ENCODE measurements around the gene OLIG2. TPM values are rescaled to one million over a fixed set of nuclear protein-coding genes. Genes with fewer than 3 reads are reported as not detected.

OLIG2 gene
- total and polyA plus RNA-seq, 2 of the 4 experiments (the other 2 are of a cell fraction) = not detected

- Histone ChIP-seq H3K14ac (replicated peaks; ENCODE audit: low read depth, low read length) (no peak overlapping the region), H4K8ac (ENCODE audit: low read depth in 2 of 2, low read length in 2 of 2) (no peak overlapping the region), H3K9me1 (ENCODE audit: insufficient read depth, low read length) (no peaks in the 10 kb centered on the region), H3K4me1 (ENCODE audit: control insufficient read depth, insufficient read depth, low read length) (no peaks in the 10 kb centered on the region), H3K56ac (ENCODE audit: extremely low read depth, insufficient read depth, low read length) (no peak overlapping the region), H3K9me3 (ENCODE audit: control insufficient read depth, insufficient read depth, low read length) (peaks cover 3% of the 10 kb centered on the region; the same call in 1 of the 2 replicates), H2BK5ac (ENCODE audit: low read depth, low read length, poor library complexity, severe bottlenecking) (no peak overlapping the region), H3K4ac (ENCODE audit: low read depth, low read length) (no peak overlapping the region), H3K4me3 (ENCODE audit: insufficient read depth, low read depth, low read length) (no peak overlapping the region), H3K27ac (ENCODE audit: insufficient read depth, low read length) (no peak overlapping the region), H3K27me3 (ENCODE audit: control insufficient read depth, insufficient read depth, low read length) (peaks cover 84% of the 10 kb centered on the region), H3K36me3 (ENCODE audit: control insufficient read depth, insufficient read depth, low read length) (no peaks in the 10 kb centered on the region), H3K79me1 (ENCODE audit: low read depth in 1 of 2, low read length in 2 of 2) (no peaks in the 10 kb centered on the region), H3K9ac (ENCODE audit: low read depth, low read length) (no peak overlapping the region), H4K91ac (ENCODE audit: insufficient read depth, low read depth, low read length) (no peak overlapping the region), H3K23ac (ENCODE audit: low read depth, low read length) (no peak overlapping the region), H4K20me1 (ENCODE audit: insufficient read depth, low read length) (peaks cover 3% of the 10 kb centered on the region; the same call in 1 of the 2 replicates), H2BK120ac (ENCODE audit: low read depth, low read length) (no peak overlapping the region), H4K5ac (ENCODE audit: low read depth, low read length) (no peak overlapping the region), H2AK5ac (ENCODE audit: low read depth, low read length) (no peak overlapping the region), H2AK9ac (replicated peaks; ENCODE audit: low read depth, low read length, poor library complexity) (no peak overlapping the region), H3K18ac (ENCODE audit: low read depth, low read length) (no peak overlapping the region), H3K4me2 (ENCODE audit: low read depth, low read length) (no peak overlapping the region), H2BK15ac (ENCODE audit: low read depth, low read length) (no peak overlapping the region), H2BK20ac (ENCODE audit: low read depth, low read length) (no peak overlapping the region), H2AFZ (replicated peaks; ENCODE audit: low read length, poor library complexity) (no peak overlapping the region)
- intact Hi-C loops (cut with micrococcal nuclease) = no loop called here
- in situ Hi-C loops (cut with MboI; ENCODE audit: low sequenced_read_pairs) = no loop called here
- DNase-seq (no peak), ATAC-seq (ENCODE audit: low read depth) (no peak)
- POLR2A ChIA-PET (ENCODE audit: unreplicated experiment) = no interaction called here
- CTCF ChIA-PET = no interaction called here
- no TSS peak for BruUV-seq (replicated peaks)
- dilution Hi-C loops (cut with HindIII; ENCODE audit: low sequenced_read_pairs, unreplicated experiment) = no loop called here
- no peak for TF ChIP-seq ELK1 (IDR thresholded peaks at IDR 0.05; ENCODE audit: borderline replicate concordance, low read depth, low read length)
- no peak for TF ChIP-seq MAZ (IDR thresholded peaks at IDR 0.05; ENCODE audit: borderline replicate concordance, low read depth, low read length)
- no peak for TF ChIP-seq SMC3 (IDR thresholded peaks at IDR 0.05; ENCODE audit: low read depth, low read length)
- no peak for TF ChIP-seq RAD21 (IDR thresholded peaks at IDR 0.05; ENCODE audit: low read length)
- TF ChIP-seq NFE2L2 (IDR thresholded peaks at IDR 0.05; ENCODE audit: low read depth, low read length) = no peak
- TF ChIP-seq RCOR1 (IDR thresholded peaks at IDR 0.05; ENCODE audit: insufficient replicate concordance, low read length) = no peak
- no peak for TF ChIP-seq BHLHE40 (IDR thresholded peaks at IDR 0.05; ENCODE audit: low read depth, low read length)
- TF ChIP-seq CEBPB (IDR thresholded peaks at IDR 0.05; ENCODE audit: low read depth, low read length) = no peak
- no peak for TF ChIP-seq POLR2A (IDR thresholded peaks at IDR 0.05; ENCODE audit: low read depth, low read length)
- no peak for TF ChIP-seq RFX5 (IDR thresholded peaks at IDR 0.05; ENCODE audit: low read depth, low read length)
- TF ChIP-seq USF2 (IDR thresholded peaks at IDR 0.05; ENCODE audit: low read depth, low read length) = no peak
- no peak for TF ChIP-seq FOS (IDR thresholded peaks at IDR 0.05; ENCODE audit: low read depth, low read length)
- no peak for TF ChIP-seq MXI1 (IDR thresholded peaks at IDR 0.05; ENCODE audit: borderline replicate concordance, low read depth, low read length)
- no peak for TF ChIP-seq CHD1 (IDR thresholded peaks at IDR 0.05; ENCODE audit: low read depth, low read length)
- TF ChIP-seq CTCF (conservative IDR thresholded peaks at IDR 0.05; ENCODE audit: low read depth, low read length) = no peak
- TF ChIP-seq MAFK (IDR thresholded peaks at IDR 0.05; ENCODE audit: low read depth, low read length) = no peak
- 4% methylated on average over 14 of the region's 55 CpGs; no CpG with 5 or more reads in 1 of the 2 experiments for WGBS, 2 experiments (ENCODE audit: extremely low coverage in 2 of 2, insufficient read length in 1 of 2)
Observed at GRCh38 chr21:33019885-33020557, 5.7 kb upstream of the OLIG2 start.
